ENCODE data around the gene RPL19.

The RPL19 gene

DNA sequence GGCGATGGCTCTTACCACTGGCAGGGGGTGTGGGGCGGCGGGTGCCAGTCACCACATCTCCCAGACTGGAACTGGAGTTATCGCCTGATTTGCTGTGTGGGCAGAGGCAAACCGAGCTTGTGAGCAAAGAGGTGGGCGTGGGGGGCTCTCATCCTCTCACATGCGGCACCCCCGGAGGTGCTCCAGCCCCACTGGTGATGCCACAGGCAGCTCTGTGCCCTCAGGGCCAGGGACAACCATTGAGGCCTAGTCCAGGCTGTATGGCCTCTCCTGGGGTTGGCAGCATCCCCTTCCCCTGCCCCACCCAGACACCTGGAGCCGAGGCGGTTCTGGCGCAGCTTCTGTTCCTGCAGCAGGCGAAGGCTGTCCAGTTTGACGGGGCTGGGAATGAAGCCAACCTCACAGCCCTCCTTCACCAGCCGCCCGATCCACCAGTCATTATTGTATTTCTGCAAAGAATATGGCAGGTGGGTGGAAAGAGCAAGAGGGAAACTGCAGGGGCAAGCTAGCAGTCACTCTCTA is 13.5 kb upstream of the RPL19 start:
- no peak overlapping the region for H3K27ac ChIP-seq (ENCODE audit: insufficient read depth, low read depth, low read length, poor library complexity, severe bottlenecking)
- no peaks in the 10 kb centered on the region for H3K4me1 ChIP-seq (ENCODE audit: control insufficient read depth, insufficient read depth, low read length)
- 96% methylated on average over 15 of the region's 15 CpGs for WGBS, 2 experiments
- no peaks in the 10 kb centered on the region for H3K27me3 ChIP-seq (ENCODE audit: control insufficient read depth, insufficient read depth, low read length, poor library complexity, severe bottlenecking)
- H3K4me3 ChIP-seq (ENCODE audit: insufficient read depth, low read depth, low read length), result no peak overlapping the region
- H3K9me3 ChIP-seq (ENCODE audit: control insufficient read depth, low read length), result no peaks in the 10 kb centered on the region
- H3K36me3 ChIP-seq (ENCODE audit: control insufficient read depth, insufficient read depth, low read length), result peaks cover 31% of the 10 kb centered on the region

DNA sequence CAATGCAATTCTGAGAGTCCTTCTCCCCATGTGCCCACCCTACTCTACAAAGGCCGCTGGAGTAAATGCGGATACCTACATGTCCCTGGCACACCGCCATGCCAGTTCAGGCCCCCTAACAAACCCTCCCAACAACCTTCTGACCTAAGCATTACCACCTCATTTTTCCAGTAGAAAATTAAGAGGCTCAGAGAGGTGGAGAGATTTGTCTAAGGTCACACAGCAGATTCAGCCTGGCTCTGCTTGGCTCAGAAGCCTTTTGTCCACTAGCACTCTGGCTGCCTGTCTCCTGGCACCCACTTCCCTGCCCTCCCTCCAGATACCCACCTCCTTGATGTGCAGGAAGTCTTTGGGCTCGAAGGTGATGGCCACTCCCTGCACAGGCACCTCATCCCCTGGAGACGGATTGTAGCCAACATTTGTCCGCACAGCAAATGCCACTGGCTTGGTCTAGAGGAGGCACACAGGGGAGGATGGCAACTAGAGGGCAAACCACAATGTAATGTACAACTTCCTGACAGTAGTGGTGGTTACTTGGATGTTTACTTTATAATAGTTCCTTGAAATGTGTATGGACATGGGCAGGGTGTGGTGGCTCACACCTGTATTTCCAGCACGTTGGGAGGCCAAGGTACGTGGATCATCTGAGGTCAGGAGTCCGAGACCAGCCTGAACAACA is 12.8 kb upstream of the RPL19 start:
- no peaks in the 10 kb centered on the region for H3K9me3 ChIP-seq (ENCODE audit: control insufficient read depth, low read length)
- no peak overlapping the region for H3K4me3 ChIP-seq (ENCODE audit: insufficient read depth, low read depth, low read length)
- 94 to 96% methylated on average over 9 of the region's 9 CpGs for WGBS, 2 experiments
- no peak overlapping the region for H3K27ac ChIP-seq (ENCODE audit: insufficient read depth, low read depth, low read length, poor library complexity, severe bottlenecking)
- H3K4me1 ChIP-seq (ENCODE audit: control insufficient read depth, insufficient read depth, low read length), result no peaks in the 10 kb centered on the region
- peaks cover 33% of the 10 kb centered on the region for H3K36me3 ChIP-seq (ENCODE audit: control insufficient read depth, insufficient read depth, low read length)
- H3K27me3 ChIP-seq (ENCODE audit: control insufficient read depth, insufficient read depth, low read length, poor library complexity, severe bottlenecking), result no peaks in the 10 kb centered on the region

DNA sequence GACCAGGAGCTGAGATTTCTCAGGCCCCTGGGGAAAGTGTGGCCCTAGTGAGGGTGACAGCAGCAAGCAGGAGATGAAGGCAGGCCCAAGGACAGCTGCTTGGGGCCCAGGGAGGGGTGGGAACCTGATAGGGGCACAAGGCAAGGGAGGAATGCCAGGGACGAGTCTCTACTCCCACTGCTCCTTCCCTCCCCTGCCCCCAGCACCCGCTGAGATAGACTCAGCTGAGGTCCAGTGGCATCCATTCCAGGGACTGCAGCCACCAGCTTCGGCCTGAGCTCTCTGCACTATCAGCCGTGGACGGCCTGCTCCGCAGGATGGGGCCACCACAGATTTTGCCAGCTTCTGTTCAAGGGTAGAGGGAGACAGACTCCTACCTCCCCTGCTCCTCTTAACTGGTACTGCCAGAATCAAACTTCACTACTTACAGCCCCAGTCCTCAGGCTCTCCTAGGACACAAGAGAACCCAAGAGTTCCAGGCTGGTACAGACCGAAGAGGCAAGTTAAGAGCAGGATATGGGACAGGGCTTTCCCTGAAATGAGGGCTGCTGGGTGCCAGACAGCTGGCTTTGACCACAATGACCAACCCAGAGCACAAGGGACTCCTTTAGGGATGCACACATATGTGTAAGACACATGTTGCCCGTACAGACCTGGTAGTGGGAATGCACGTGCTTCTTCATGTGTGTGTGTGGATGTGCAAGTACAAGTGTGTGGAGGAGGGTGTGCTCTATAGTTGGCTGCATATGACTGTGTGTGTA is 8.2 kb upstream of the RPL19 start:
- Histone ChIP-seq H3K9me3 (ENCODE audit: control insufficient read depth, low read length) (no peaks in the 10 kb centered on the region), H3K27me3 (ENCODE audit: control insufficient read depth, insufficient read depth, low read length, poor library complexity, severe bottlenecking) (no peaks in the 10 kb centered on the region), H3K36me3 (ENCODE audit: control insufficient read depth, insufficient read depth, low read length) (peaks cover 16% of the 10 kb centered on the region), H3K4me3 (ENCODE audit: insufficient read depth, low read depth, low read length) (no peak overlapping the region), H3K27ac (ENCODE audit: insufficient read depth, low read depth, low read length, poor library complexity, severe bottlenecking) (no peak overlapping the region), H3K4me1 (ENCODE audit: control insufficient read depth, insufficient read depth, low read length) (peaks cover 20% of the 10 kb centered on the region)
- 94% methylated on average over 9 of the region's 9 CpGs for WGBS, 2 experiments

DNA sequence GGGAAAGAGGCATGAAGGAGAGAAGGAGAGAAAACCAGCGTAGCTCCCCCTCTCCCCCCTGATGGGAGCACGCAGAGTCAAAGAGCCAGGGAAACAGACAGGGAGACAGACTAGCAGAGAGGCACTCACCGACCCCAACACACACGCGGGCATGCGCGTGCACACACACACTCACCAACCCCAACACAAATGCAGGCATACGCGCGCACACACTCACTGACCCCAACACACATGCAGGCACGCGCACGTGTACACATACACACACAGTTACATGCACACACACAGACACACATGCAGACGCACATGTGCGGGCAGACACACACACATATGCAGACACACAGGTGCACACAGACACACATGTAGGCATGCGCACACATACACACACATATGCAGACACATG is 7.2 kb upstream of the RPL19 start:
- H3K4me3 ChIP-seq (ENCODE audit: insufficient read depth, low read depth, low read length), result no peak overlapping the region
- peaks cover 21% of the 10 kb centered on the region for H3K4me1 ChIP-seq (ENCODE audit: control insufficient read depth, insufficient read depth, low read length)
- 89 to 96% methylated on average over 16 of the region's 16 CpGs for WGBS, 2 experiments
- no peaks in the 10 kb centered on the region for H3K9me3 ChIP-seq (ENCODE audit: control insufficient read depth, low read length)
- H3K27ac ChIP-seq (ENCODE audit: insufficient read depth, low read depth, low read length, poor library complexity, severe bottlenecking), result no peak overlapping the region
- no peaks in the 10 kb centered on the region for H3K27me3 ChIP-seq (ENCODE audit: control insufficient read depth, insufficient read depth, low read length, poor library complexity, severe bottlenecking)
- H3K36me3 ChIP-seq (ENCODE audit: control insufficient read depth, insufficient read depth, low read length), result peaks cover 8% of the 10 kb centered on the region

DNA sequence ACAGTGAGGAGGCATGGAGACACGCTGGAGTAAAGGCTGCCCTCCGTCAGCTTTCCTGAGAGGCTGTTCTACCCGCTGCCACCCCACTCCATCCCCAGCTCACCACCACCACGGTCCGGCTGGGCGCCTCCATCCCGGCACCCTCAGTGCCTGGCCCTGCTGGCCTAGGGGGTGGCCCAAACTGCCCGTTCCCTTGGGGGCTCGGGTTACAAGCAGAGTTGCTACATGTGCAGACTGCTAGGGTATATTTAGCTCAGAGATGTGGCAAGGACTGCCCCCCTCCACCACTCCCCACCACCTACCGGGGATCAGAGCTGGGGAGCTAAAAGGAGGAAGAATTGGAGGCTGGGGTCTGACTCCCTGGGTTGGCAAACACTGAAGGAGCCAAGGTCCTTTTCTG is 6.7 kb upstream of the RPL19 start:
- Histone ChIP-seq H3K27ac (ENCODE audit: insufficient read depth, low read depth, low read length, poor library complexity, severe bottlenecking) (no peak overlapping the region), H3K27me3 (ENCODE audit: control insufficient read depth, insufficient read depth, low read length, poor library complexity, severe bottlenecking) (no peaks in the 10 kb centered on the region), H3K4me1 (ENCODE audit: control insufficient read depth, insufficient read depth, low read length) (peaks cover 26% of the 10 kb centered on the region), H3K9me3 (ENCODE audit: control insufficient read depth, low read length) (no peaks in the 10 kb centered on the region), H3K4me3 (ENCODE audit: insufficient read depth, low read depth, low read length) (no peak overlapping the region), H3K36me3 (ENCODE audit: control insufficient read depth, insufficient read depth, low read length) (peaks cover 8% of the 10 kb centered on the region)
- WGBS, 2 experiments, result 82 to 83% methylated on average over 8 to 10 of the region's 10 CpGs

DNA sequence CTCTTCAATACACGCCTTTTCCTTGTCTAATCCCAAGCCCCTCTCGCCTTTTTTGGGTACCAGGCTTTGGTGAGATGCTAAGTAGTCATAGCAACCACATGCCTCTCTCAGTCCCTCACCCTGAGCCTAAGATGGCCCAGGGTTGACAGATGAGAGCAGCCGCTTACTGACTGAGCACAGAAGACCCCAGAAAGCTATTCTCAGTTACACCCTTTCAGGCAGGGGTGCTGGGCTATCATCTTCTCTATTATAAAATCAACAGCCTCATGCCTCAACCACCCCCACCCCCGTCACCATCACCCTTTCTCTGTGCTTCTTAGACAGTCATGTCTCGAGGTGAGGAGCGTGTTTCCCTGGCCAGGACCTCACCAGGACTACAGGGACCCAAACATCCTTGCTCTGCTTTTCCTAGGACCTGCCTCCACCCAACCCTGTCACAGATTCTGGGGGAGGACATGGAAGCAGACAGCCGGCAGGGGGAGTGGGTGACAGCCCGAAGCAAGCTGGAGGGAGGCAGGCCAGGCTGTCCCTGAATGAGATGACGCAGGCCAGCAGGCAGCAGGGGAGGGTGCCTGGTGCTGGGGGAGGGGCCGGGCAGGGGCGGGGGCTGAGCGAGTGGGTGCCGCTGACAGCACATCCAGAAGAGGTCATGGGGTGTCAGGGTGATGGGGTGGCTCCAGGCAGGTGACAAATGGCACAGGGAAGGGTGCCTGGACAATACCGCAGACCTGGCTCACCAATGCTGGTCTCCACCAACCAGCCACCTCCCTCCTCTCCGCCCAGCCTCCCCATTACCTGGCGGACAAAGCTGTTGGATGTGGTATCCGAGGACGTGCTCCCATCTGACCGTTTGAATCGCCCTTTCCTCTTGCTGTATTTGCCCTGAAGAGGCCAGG is 5.7 kb upstream of the RPL19 start:
- peaks cover 26% of the 10 kb centered on the region for H3K4me1 ChIP-seq (ENCODE audit: control insufficient read depth, insufficient read depth, low read length)
- no peaks in the 10 kb centered on the region for H3K27me3 ChIP-seq (ENCODE audit: control insufficient read depth, insufficient read depth, low read length, poor library complexity, severe bottlenecking)
- H3K9me3 ChIP-seq (ENCODE audit: control insufficient read depth, low read length), result no peaks in the 10 kb centered on the region
- H3K36me3 ChIP-seq (ENCODE audit: control insufficient read depth, insufficient read depth, low read length), result peaks cover 8% of the 10 kb centered on the region
- no peak overlapping the region for H3K27ac ChIP-seq (ENCODE audit: insufficient read depth, low read depth, low read length, poor library complexity, severe bottlenecking)
- peak overlapping the region; percentile 19 for H3K4me3 ChIP-seq (ENCODE audit: insufficient read depth, low read depth, low read length)
- WGBS, 2 experiments, result 36 to 39% methylated on average over 20 of the region's 20 CpGs

DNA sequence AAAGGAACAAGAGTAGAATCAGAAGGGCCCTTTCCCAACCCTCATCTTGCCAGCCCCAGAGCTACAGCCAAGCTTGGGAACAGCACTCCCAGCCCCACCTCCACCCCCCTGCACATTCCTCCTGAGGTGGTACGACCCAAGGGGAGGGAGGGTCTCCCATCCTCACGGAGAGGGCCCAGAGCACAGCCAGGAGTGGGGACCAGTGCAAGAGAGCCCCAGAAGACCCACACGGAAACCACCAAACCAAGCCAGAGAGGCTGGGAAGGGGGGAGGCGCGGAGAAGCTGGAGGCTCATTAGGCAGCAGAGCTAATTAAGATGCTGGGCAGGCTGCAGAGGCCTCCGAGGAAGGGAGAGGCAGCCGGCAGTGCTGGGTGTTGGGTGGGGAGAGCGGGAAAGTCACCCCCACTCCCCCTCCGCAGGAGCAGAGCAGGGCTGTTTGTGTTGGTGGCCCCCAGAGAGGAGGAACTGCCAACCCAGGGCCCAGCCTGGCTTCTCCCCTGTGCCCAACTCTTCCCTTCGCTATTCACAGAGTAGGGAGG is 5.0 kb upstream of the RPL19 start:
- H3K4me1 ChIP-seq (ENCODE audit: control insufficient read depth, insufficient read depth, low read length), result peaks cover 26% of the 10 kb centered on the region
- H3K27ac ChIP-seq (ENCODE audit: insufficient read depth, low read depth, low read length, poor library complexity, severe bottlenecking), result no peak overlapping the region
- no peaks in the 10 kb centered on the region for H3K27me3 ChIP-seq (ENCODE audit: control insufficient read depth, insufficient read depth, low read length, poor library complexity, severe bottlenecking)
- peak overlapping the region; percentile 19 for H3K4me3 ChIP-seq (ENCODE audit: insufficient read depth, low read depth, low read length)
- peaks cover 8% of the 10 kb centered on the region for H3K36me3 ChIP-seq (ENCODE audit: control insufficient read depth, insufficient read depth, low read length)
- WGBS, 2 experiments, result 19 to 31% methylated on average over 10 of the region's 10 CpGs
- H3K9me3 ChIP-seq (ENCODE audit: control insufficient read depth, low read length), result no peaks in the 10 kb centered on the region

DNA sequence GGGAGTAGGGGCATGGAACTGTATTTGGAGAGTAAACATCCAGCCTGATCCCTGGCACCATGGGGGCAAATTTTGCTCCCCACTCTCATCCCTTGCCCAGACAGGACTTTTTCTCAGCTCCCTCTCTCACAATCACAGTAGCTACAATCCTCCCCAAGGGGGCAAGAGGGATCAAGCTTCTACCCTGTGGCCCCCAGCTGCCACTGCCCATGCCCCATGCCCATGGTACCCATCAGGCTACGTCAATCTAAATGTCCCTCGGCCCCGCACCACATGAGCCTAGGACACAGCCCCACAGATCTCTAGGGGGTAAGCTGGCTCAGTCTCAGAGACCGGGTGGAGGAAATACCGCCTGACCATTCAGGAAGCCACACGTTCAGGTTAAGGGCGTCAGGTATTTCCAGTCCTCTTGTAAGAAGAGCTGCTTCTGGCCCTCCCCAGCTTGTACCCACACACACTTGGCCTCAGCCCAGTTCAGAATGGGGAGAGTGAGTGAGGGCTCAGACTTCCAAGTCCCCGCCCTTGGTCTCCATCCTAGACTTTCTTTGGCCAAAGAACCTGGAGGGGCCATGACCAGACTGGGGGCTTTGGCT is 4.4 kb upstream of the RPL19 start:
- Histone ChIP-seq H3K27me3 (ENCODE audit: control insufficient read depth, insufficient read depth, low read length, poor library complexity, severe bottlenecking) (no peaks in the 10 kb centered on the region), H3K36me3 (ENCODE audit: control insufficient read depth, insufficient read depth, low read length) (peaks cover 8% of the 10 kb centered on the region), H3K9me3 (ENCODE audit: control insufficient read depth, low read length) (no peaks in the 10 kb centered on the region), H3K27ac (ENCODE audit: insufficient read depth, low read depth, low read length, poor library complexity, severe bottlenecking) (no peak overlapping the region), H3K4me3 (ENCODE audit: insufficient read depth, low read depth, low read length) (peak overlapping the region; percentile 73), H3K4me1 (ENCODE audit: control insufficient read depth, insufficient read depth, low read length) (peaks cover 26% of the 10 kb centered on the region)
- 75% methylated on average over 8 of the region's 8 CpGs for WGBS, 2 experiments

DNA sequence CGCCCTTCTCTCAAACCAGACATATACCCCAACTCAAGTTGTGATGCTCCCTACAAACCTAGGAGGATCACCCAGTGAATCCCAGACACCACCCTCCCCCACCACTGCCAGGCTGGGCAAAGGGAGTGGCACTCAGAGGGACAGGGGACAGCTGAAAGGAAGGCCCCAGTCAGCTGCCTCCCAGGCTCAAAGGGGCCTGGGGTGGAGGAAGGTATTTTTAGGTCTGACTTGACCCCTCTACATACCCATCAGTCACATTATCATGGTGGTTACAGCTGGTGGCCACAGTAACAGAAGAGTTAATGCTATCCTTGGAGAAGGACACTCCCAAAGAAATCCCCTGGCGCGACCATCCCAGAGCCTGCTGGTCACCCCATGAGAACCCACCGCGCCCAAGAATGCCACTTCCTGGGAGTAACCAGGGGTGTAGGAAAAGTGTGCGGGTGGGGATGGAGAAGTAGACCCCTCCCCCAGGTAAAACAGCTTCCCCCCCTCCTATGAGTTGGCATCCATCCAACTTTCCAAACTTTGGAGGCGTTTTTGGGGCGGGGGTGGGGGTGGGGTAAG is 3.8 kb upstream of the RPL19 start:
- no peak overlapping the region for H3K27ac ChIP-seq (ENCODE audit: insufficient read depth, low read depth, low read length, poor library complexity, severe bottlenecking)
- H3K4me1 ChIP-seq (ENCODE audit: control insufficient read depth, insufficient read depth, low read length), result peaks cover 31% of the 10 kb centered on the region
- H3K27me3 ChIP-seq (ENCODE audit: control insufficient read depth, insufficient read depth, low read length, poor library complexity, severe bottlenecking), result no peaks in the 10 kb centered on the region
- H3K36me3 ChIP-seq (ENCODE audit: control insufficient read depth, insufficient read depth, low read length), result peaks cover 8% of the 10 kb centered on the region
- 36 to 39% methylated on average over 5 to 6 of the region's 8 CpGs for WGBS, 2 experiments
- no peaks in the 10 kb centered on the region for H3K9me3 ChIP-seq (ENCODE audit: control insufficient read depth, low read length)
- peak overlapping the region; percentile 73 for H3K4me3 ChIP-seq (ENCODE audit: insufficient read depth, low read depth, low read length)

Data from ectodermal cell (in vitro differentiated cells).